Muscle of arm (tissue), 12 donors: ENCODE measurements around the gene DIPK1A. TPM values are rescaled to one million over a fixed set of nuclear protein-coding genes. Genes with fewer than 3 reads are reported as not detected.

Experiments used
- DNase-seq: peaks from one replicate; pipeline ENCODE4 v3.0.0-alpha.2; 2013
- polyA plus RNA-seq, 12 donors: library from polyadenylated mRNA; unstranded; fragments of 120-200 nt; gene quantifications; one replicate each; pipeline ENCODE4 v1.2.1, GENCODE V29; 2013; ENCODE audit not compliant: insufficient read length in 12 of 12

Gene DIPK1A
- polyA plus RNA-seq, 12 donors = 7.8 to 17.3 (median 13.3) TPM; not detected in 1

- no peak for DNase-seq
Observed at GRCh38 chr1:92843429-92844352, 117.6 kb downstream of the DIPK1A start.

DNA sequence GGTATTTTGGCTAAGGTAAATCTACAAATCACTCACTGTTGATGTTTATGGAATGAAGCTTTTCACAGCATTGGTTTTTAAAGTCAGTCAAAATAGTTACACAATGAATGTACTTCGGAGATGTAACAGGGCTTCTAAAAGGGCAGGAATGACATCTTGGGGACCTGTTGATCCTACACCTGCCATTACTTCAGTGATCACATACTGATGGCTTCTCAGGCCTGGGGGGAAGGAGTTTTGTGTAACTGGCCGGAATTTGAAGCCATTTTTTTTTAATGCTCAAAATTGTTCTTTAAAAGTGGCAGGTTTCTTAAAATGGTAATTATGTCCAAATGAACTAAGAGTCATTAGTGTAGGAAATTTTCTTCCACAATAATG lies 118.2 kb downstream of the DIPK1A start:
- DNase-seq = no peak

DNA sequence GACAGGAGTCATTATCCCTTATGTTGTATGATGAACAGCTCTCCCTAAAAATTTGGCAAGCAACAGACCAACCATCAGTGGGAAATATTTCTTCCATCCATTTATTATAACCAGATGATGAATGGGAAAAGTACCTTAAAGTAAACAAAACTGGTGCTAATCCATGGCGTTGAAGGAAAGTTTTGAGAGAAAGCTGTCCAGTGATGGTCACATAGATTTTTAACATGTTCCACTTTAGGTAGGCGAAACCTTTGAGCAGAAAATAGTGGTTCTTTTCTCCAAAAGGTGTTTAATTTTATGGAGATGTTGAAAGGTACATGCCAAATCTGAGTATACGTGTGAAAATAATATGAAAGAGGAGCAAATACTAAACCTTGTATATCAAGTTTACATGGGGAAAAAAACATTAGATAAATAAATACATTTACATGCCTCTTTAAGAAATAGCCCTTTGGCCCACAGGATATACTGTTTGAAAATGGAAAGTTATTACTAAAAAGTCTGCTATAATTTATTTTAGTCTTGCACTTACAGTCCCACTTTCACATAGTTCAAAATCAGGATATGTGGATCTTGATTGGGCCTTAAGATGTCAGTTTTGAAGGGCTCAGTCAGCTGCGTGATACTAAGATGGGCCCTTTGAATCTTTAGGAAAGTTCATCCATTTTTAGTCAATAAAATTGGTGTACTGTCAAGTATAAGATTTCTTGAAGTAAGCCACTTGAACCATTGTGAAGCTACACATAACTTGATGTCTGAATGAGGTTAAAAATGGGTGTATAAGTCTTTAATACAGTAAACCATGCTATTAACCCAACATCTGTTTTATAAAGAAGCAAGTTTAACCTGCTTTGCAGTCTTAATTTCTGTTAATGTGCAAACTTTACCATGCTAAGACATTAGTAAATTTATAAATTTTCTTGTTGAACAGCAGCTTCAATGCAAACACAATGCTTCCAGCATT lies 118.9 kb downstream of the DIPK1A start:
- DNase-seq = no peak

GRCh38 chr1:92840600-92840999 lies 120.7 kb downstream of the DIPK1A start:
- DNase-seq = no peak

DNA sequence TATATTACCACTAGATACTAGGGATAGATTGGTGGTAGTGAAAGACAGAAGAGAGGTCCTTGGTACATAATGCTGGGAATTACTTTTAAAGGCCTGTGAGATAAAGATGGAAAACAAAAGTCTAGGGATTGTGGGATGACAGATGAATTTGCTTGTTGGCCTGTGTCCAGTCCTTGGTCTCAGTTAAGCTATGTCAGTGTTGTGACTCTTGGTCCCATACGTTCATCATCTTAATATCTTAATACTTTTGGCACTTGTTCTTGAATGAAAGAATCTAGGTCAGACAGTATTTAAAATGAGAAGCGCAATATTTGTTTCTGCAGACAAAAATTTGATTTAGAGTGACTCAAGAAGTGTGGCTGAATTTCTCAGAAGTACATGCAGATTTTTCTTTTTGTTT lies 121.8 kb downstream of the DIPK1A start:
- DNase-seq = no peak

- DNase-seq = no peak
Observed at GRCh38 chr1:92838519-92838918, 122.7 kb downstream of the DIPK1A start.

GRCh38 chr1:92837062-92837461 lies 124.2 kb downstream of the DIPK1A start:
- DNase-seq = no peak

DNA sequence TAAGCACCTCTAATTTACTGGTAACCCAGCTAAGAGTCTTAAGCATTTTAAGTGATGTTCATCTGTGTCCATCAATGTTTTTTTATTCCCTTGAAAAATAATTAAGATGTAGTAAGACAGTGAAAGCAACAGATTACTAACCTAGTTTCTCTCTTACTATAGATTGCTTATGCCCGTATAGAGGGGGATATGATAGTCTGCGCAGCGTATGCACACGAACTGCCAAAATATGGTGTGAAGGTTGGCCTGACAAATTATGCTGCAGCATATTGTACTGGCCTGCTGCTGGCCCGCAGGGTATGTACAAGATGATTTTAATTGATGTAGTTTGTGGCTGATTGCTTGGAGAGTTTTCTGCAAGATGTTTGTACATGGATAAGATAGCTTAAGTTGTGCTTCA lies 126.6 kb downstream of the DIPK1A start:
- no peak for DNase-seq

DNA sequence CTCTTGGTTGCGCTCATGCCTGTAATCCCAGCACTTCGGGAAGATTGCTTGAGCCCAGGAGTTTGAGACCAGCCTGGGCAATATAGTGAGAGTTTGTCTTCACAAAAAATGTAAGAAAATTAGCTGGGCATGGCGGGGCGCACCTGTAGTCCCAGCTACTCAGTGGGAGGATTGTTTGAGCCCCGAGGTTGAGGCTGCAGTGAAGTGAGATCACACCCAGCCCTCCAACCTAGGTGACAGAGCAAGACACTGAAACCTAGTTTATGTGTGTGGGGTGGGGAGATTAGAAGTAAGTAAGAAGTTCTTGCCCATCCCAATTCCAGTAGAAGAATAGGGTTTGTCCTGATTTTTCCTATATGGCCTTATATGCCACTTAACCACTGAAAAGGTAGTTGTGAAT lies 127.4 kb downstream of the DIPK1A start:
- no peak for DNase-seq

GRCh38 chr1:92832537-92833114 lies 128.6 kb downstream of the DIPK1A start:
- peak; percentile 21 for DNase-seq

GRCh38 chr1:92831762-92832536 lies 129.3 kb downstream of the DIPK1A start, which contains the start of gene RPL5:
RPL5 (plus strand) TSS chr1:92832040; CDS start chr1:92832115, 75 bp downstream.
- peak; percentile 99 for DNase-seq

DNA sequence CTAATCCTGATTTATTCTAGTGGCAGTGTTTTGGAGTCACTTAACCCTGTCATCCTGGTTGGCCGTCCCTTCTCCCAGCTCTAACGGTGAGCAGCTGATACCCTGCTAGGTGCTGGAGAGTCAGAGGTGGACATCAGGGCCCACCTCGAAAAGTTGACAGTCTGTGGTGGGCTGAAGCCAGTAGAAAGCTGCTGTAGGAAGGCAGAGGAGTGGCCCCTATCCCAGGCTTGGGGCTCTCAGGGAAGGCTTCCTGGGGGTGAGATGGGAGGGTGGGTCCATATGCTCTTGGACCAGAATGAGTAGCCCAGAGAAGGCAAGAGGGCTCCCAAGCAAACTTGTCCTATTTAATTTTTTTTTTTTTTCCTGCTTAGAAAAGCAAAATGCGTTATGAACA lies 129.9 kb downstream of the DIPK1A start:
- no peak for DNase-seq

DNA sequence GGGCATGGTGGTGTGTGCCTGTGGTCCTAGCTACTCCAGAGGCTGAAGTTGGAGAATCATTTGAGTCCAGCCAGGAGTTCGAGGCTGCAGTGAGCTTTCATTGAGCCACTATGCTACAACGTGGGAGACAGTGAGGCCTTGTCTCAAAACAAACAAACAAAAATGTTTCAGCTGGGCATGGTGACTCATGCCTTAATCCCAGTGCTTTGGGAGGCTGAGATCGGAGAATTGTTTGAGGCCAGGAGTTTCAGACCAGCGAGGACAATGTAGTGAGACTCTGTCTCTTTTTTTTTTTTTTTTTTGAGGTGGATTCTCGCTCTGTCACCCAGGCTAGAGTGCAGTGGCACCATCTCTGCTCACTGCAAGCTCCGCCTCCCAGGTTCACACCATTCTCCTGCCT lies 134.5 kb downstream of the DIPK1A start:
- DNase-seq = no peak

DNA sequence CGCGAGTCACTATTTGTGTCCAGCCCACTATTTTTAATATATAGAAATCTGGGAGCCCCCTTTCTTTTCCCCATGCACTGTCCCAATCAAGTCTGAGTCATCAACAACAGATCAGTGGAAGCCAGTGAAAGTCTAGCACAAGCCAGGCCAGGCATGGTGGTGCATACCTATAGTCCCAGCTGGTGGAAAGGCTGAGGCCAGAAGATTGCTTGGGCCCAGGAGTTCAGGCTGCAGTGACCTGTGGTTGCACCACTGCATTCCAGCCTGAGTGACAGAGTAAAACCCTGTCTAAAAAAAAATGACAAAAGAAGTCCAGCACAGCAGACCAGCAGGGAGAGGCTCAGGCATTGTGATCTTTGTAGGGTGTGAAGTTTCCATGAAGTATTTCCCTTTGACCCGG lies 138.4 kb downstream of the DIPK1A start:
- DNase-seq = no peak

DNA sequence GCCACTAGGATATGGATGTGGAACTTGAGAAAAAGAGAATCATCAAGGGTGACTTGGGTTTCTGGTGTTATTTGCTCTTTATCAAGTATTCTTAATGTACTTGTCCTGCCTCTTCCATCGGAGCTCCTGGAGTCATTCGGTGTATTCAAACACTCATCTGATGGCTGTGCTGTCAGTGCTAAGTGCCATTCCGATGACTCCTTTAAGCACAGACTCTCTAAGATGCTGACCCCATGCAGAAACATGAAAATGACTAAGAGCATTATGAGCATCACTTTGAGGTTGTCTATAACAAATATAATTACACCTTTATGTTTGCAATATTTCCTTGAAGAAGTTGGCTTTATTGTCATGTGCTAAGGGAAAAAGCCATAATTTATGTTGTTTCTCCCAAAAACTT lies 140.7 kb downstream of the DIPK1A start:
- DNase-seq = no peak

GRCh38 chr1:92820024-92820423 lies 141.2 kb downstream of the DIPK1A start:
- no peak for DNase-seq

- DNase-seq = no peak
Observed at GRCh38 chr1:92817986-92818764, 143.1 kb downstream of the DIPK1A start.

GRCh38 chr1:92817137-92817697 lies 144.0 kb downstream of the DIPK1A start:
- DNase-seq = no peak

DNA sequence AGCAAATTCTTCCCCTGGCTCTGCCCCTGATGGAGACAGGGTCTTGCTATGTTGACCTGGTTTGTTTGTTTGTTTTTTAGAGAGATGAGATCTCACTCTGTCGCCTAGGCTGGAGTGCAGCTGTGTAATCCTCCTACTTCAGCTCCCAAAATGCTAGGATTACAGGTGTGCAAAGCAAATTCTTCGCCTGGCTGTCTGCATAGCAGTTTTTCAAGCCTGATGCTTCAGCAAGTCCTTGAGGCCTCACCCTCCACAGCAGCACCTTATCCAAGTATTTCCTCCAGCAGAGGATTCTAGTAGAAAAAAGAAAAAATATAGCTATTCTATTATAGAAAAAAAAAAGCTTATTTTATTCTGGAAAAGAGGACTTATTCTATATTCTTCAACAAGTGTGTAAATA lies 144.5 kb downstream of the DIPK1A start:
- DNase-seq = no peak

- DNase-seq = no peak
Observed at GRCh38 chr1:92808381-92808780, 152.9 kb downstream of the DIPK1A start.
